Right lobe of liver (tissue), 4 donors: ENCODE measurements around the gene DIO2.

Experiments used
- POLR2A ChIP-seq: fragments of 450-650 bp; IDR thresholded peaks from one replicate; pipeline ENCODE4 v1.6.1; 2017; ENCODE audit warnings: antibody characterized with exemption, mild to moderate bottlenecking
- TF ChIP-seq, protein P1 (sequence below), 4 donors: fragments of 200-600 bp in 3 of 4; fragments of 450-650 bp in 1 of 4; IDR thresholded peaks; one replicate each; pipeline versions ENCODE4 v1.5.1 to v1.8.0; 2016 to 2022; ENCODE audit warnings: antibody characterized with exemption in 4 of 4, mild to moderate bottlenecking in 2 of 4
- donor health status: DM: no; HTN: no; CAD: no.
- donor health status: DM: no; HTN: no; CAD: no.
- donor health status: DM: no; HTN: yes; CAD: no.

GRCh38 chr14:80231702-80232101 lies 20.4 kb upstream of the DIO2 start:
- TF ChIP-seq, protein P1, sequence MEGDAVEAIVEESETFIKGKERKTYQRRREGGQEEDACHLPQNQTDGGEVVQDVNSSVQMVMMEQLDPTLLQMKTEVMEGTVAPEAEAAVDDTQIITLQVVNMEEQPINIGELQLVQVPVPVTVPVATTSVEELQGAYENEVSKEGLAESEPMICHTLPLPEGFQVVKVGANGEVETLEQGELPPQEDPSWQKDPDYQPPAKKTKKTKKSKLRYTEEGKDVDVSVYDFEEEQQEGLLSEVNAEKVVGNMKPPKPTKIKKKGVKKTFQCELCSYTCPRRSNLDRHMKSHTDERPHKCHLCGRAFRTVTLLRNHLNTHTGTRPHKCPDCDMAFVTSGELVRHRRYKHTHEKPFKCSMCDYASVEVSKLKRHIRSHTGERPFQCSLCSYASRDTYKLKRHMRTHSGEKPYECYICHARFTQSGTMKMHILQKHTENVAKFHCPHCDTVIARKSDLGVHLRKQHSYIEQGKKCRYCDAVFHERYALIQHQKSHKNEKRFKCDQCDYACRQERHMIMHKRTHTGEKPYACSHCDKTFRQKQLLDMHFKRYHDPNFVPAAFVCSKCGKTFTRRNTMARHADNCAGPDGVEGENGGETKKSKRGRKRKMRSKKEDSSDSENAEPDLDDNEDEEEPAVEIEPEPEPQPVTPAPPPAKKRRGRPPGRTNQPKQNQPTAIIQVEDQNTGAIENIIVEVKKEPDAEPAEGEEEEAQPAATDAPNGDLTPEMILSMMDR (IDR thresholded peaks at IDR 0.05): no peak
- TF ChIP-seq POLR2A: no peak
